IPS-18c (cell line): ENCODE results near the gene NPEPPS.

Experiments used
- H3K4me3 ChIP-seq: 2 replicates; pipeline ENCODE4 v1.7.0; 2013; ENCODE audit warnings: low read depth, mild to moderate bottlenecking, low read length, moderate library complexity; ENCODE audit not compliant: insufficient read depth
- H3K9me3 ChIP-seq: one replicate; pipeline ENCODE4 v1.6.1; 2013; ENCODE audit warnings: mild to moderate bottlenecking, low read length, moderate library complexity; ENCODE audit not compliant: control insufficient read depth, insufficient read depth

Gene NPEPPS

DNA sequence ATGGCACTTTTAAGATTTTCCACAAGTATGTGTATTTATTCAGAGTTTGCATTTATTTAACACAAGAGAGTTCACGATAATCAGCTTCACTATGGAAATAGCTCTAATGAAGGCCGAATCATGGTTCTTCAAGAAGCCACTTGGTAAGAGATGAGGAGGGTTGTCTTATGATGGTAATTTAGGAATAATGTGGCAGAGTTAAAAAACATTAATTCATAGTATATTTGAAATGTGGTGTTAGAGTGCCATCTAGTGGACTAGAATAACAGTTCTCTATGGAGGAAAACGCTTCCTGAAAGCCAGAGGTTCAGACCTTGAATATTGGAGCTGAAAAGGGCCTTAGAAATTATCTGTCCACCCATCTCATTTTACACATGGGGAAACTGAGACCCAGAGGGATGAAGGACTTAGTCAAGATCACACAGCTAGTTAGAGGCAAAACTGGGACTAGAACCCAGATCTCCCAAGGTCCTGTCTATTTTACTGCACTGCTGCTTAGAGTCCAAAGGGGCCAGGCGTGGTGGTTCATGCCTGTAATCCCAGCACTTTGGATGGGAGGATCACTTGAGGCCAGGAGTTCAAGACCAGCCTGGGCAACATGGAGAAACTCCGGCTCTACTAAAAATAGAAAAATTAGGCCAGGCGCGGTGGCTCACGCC lies 85.0 kb downstream of the NPEPPS start:
- Histone ChIP-seq H3K4me3 (no peak overlapping the region), H3K9me3 (no peaks in the 10 kb centered on the region)

DNA sequence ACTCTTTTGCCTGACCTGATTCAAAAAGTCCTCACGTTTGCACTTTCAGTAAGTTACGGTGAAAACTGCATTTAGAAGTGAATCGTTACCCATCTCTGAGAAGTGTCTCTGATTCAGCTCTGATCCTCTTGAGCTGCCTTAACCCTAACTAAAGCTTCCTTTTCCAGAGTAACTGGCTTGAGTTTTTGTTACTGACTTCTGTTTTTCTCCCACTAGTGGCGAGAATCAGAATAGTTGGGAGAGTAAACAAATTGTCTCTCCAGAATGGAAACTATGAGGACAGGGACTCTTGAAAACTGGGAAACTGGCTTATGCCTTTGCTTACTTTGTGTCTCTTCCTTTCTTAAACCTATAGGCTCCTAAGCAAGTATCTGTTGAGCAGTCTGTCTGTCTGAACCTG lies 87.5 kb downstream of the NPEPPS start:
- no peak overlapping the region for H3K4me3 ChIP-seq
- no peaks in the 10 kb centered on the region for H3K9me3 ChIP-seq

DNA sequence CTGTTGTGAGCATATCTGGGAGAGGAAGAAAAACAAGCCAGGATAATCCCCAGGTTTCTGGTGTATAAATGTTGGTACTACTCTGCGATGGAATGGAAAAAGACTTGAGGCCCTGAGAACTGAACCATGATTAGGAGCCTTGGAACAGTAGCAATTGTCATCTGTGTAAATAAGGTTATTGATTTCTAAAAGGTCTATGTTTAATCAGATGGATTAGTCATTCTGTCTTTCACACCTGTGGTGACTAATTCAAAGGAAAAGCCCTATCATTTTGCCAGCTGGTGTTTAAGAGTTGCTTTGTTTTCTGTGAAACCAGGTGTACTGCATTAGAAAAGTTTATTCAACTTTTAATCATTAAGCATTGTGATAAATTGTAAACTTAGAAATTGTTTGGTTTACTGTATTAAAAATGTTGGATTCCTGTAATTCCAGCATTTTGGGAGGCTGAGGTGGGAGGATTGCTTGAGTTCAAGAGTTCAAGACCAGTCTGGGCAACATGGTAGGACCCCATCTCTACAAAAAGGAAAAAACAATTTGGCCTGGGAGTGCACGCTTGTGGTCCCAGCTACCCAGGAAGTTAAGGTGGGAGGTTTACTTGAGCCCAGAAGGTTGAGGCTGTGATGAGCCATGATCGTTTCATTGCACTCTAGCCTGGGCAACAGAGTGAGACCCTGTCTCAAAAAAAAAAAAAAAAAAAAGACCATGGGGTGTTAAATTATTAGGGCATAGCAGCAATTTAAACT lies 89.8 kb downstream of the NPEPPS start:
- Histone ChIP-seq H3K9me3 (no peaks in the 10 kb centered on the region), H3K4me3 (no peak overlapping the region)

DNA sequence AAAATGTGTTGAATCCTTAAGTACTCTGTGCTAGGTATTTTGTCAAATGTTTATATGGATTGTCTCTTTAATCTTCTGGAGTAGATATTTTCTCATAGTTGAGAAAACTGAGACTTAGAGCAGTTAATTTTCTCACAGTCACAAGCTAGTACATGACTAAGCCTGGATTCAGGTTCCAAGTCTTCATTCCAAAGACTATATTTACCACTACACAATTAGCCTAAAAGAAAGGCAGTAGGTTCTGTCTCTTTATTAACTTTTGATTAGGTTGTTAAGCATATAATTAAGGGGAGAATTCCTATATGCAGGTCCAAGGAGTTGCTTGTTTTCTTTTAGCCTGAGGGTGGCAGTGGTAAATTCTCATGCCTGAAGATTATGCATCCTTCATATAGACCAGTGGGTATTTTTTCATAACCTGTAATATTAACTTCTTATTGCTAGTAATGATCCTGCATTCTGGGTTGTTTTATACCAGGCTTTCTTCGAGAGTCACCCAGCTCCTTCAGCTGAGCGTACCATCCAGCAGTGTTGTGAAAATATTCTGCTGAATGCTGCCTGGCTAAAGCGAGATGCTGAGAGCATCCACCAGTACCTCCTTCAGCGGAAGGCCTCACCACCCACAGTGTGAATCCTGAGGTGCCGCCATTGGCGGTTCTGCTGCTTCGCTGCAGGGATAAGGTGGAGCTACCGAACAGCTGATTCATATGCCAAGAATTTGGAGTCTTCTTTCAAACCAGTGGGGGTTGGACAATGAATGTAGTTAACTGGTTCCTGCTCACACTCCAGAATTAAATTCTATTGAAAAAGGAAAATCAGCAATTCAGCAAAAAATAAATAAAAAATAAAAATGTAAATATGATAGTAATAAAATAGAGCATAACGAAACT lies 90.6 kb downstream of the NPEPPS start:
- H3K4me3 ChIP-seq: no peak overlapping the region

DNA sequence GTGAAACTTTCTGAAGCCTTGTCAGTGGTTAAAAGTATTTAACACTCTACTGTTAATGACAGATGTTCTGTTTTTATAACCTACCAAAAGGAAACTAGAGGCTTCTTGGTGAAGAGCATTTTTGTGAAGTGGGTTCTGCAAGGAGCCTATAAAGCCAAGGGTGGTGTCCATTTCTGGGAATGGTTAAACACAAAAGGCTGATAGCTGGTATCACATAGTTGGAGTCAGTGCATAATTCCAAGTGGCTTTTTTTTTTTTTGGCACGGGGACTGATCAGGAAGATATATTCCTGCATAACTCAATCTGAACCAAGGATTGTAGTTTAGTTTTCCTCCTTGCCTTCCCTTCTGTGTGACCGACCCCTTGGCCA lies 91.3 kb downstream of the NPEPPS start:
- Histone ChIP-seq H3K4me3 (no peak overlapping the region), H3K9me3 (no peaks in the 10 kb centered on the region)

More for the DNA sequence above, 90.6 kb downstream of the NPEPPS start:
- H3K9me3 ChIP-seq: no peaks in the 10 kb centered on the region

DNA sequence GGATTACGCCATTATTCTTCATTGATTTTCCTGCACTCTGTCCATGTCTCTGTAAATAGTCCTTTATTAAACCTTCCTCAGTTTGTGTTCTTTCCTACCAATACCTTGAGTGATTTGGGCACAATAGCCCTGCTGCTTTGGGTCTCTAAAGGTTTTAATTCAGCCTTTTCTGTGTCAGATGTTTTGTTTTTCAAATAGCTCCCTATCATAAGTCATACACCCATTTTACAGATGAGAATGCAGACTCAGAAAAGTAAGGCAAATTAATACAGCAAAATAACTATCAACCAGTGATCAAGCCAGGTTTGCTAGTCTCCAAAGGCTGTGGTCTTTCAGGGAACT lies 93.8 kb downstream of the NPEPPS start:
- Histone ChIP-seq H3K4me3 (no peak overlapping the region), H3K9me3 (no peaks in the 10 kb centered on the region)

DNA sequence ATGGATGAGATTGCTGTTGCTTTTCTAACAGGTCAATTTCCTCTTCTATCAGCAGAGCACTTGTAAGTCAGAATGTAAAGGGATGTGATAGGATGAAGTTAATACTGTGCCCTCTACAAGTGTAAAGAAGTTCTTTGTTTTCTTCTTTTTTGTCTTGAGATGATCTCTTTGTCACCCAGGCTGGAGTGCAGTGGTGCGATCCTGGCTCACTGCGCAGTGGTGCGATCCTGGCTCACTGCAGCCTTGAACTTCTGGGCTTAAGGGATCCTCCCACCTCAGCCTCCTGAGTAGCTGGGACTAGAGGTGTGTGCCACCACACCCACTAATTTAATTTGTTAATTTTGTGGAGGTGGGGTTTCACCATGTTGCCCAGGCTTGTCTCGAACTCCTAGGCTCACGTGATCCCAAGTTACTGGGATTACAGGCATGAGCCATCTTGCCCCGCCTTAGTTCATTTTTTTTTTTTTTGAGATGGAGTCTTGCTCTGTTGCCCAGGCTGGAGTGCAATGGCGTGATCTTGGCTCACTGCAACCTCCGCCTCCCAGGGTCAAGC lies 97.2 kb downstream of the NPEPPS start:
- Histone ChIP-seq H3K4me3 (no peak overlapping the region), H3K9me3 (no peaks in the 10 kb centered on the region)

DNA sequence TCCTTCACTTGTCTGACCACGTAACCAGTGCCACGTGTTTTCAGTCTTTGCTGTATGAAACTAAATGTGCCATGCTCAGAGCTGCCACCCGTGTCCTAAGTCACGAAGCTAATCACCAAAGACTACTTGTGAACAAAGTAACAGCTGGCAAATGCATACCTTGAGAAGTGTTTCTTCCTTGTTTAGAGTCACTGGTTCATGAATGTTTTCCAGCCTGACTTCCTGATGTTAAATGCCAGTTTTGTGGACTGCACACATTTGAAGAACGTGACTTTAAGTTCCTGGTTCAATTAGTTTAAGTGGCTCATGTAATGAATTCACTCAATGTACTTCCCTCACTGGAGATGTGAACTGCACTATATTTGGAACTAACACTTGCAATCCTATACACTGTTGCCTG lies 98.9 kb downstream of the NPEPPS start:
- no peaks in the 10 kb centered on the region for H3K9me3 ChIP-seq
- no peak overlapping the region for H3K4me3 ChIP-seq

DNA sequence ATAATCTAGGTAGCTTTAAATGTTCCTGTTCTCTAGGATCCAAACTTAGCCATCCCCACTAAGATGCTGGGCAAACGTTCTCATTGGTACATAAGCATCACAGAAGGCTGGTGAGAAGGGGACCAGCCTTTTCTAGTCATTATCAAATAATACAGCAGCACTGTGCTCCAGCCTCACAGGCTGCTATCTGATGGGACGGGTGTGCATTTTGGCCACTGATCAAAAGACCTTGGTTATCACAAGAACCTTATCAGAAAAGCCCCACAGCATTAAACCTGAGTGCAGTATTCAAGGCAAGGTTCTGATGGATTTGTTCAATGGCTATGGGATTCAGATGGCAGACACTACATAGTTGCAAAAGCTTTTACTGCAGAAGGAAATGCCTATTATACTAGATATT lies 99.7 kb downstream of the NPEPPS start:
- H3K4me3 ChIP-seq: no peak overlapping the region
- H3K9me3 ChIP-seq: no peaks in the 10 kb centered on the region

DNA sequence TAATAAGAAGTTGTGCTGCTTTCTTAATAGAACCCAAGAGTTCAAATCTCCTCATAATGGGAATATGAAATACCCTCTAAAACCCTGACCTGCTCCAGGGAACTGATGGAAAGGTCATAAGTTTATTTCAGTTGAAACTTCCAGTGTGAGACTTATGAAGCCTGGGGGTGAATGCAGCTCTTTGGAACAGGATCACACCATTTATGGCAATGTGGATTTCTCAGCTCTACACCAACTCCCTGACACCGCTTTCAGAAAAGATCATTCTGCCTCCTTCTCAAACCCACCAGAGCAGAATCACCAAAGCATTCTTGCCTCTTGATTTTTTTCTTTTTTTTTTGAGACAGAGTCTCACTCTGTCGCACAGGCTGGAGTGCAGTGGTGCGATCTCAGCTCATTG lies 102.1 kb downstream of the NPEPPS start:
- Histone ChIP-seq H3K9me3 (no peaks in the 10 kb centered on the region), H3K4me3 (no peak overlapping the region)

DNA sequence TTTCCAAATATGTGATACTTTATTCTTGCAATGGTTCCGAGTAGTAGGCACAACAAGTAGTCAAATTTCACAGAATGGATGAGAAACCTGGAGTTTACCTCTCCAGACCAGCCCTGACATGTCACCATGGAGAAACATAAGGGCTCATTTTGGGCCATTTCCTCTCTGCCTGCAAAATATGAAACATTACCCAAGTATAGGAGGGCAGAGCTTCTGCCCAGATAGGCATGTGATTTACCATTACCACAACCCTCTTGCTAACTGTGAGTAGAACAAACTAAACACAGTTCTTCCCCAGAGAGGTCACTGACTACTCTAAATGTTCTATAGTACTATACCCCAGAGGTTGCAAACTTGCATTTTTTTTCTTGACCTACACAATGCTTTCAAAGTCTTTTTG lies 103.1 kb downstream of the NPEPPS start:
- Histone ChIP-seq H3K4me3 (no peak overlapping the region), H3K9me3 (no peaks in the 10 kb centered on the region)

DNA sequence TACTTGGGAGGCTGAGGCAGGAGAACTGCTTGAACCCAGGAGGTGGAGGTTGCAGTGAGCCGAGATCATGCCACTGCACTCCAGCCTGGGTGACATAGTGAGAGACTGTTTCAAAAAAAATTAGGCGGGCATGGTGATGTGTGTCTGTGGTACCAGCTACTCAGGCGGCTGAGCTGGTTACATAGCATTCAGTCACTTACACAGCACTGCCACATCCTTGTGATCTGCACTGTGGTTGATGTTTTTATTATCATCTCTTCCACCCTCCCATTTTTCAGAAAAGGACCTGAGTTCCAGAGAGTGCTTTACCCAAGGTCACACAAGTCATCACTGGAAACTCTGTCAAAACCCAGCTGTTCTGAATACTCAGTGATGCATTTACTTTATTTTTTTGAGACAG lies 104.0 kb downstream of the NPEPPS start:
- Histone ChIP-seq H3K9me3 (no peaks in the 10 kb centered on the region), H3K4me3 (no peak overlapping the region)

DNA sequence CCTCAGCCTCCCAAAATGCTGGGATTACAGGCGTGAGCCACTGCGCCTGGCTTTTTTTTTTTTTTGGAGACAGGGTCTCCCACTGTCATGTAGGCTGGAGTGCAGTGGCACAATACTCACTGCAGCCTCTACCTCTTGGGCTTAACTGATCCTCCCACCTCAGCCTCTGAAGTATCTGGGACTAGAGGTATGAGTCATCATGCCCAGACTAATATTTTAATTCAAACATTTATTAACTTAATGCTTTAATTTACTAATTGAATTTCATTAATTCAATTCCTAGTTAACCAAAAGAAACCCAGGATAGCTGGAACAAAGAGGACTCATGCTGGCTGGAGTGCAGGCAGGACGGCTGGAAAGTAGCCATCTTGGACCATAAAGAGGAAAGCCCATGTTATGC lies 104.8 kb downstream of the NPEPPS start:
- no peaks in the 10 kb centered on the region for H3K9me3 ChIP-seq
- no peak overlapping the region for H3K4me3 ChIP-seq

DNA sequence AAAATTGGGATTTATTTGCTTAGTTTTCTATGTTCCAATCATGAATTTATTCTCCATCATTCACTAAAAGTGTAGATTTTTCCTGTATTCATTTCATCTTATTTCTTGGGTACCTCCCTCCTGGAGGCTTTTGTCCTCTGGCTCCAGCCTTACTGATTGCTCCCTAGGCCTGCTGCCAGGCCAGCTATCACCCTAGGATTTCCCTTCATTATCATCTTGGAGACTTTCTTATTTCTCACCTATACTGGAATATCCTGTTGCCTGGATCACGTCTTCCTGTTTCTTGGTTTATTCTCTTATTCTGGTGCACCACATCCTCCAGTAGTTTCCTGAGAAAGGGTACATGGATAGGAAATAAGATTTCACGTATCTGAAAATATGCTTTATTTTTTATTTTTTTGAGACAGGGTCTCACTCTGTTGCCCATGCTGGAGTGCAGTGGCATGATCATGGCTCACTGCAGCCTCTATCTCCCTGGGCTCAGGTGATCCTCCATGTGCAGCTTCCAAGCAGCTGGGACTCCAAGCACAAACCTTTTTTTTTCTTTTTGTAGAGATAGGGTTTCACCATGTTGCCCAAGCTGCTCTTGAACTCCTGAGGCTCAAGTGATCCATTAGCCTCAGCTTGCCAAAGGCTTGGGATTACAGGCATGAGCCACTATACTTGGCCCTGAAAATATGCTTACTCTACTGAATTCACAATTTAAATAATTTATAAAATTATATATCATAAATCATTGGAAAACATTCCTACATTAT lies 105.5 kb downstream of the NPEPPS start:
- H3K9me3 ChIP-seq: no peaks in the 10 kb centered on the region
- H3K4me3 ChIP-seq: no peak overlapping the region

DNA sequence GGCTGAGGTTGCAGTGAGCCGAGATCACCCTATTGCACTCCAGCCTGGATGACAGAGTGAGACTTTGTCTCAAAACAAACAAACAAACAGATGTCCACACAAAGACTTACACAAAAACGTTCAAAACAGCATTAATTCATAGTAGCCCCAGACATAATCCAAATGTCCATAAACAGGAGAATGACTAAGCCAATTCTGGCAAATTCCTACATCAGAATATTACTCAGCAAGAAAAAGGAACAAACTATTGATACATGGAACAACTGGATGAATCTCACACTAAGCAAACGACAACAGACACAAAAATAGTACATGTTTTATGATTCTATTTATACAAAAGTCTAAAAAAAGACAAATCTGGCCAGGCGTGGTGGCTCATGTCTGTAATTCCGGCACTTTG lies 108.0 kb downstream of the NPEPPS start:
- no peaks in the 10 kb centered on the region for H3K9me3 ChIP-seq
- H3K4me3 ChIP-seq: no peak overlapping the region

DNA sequence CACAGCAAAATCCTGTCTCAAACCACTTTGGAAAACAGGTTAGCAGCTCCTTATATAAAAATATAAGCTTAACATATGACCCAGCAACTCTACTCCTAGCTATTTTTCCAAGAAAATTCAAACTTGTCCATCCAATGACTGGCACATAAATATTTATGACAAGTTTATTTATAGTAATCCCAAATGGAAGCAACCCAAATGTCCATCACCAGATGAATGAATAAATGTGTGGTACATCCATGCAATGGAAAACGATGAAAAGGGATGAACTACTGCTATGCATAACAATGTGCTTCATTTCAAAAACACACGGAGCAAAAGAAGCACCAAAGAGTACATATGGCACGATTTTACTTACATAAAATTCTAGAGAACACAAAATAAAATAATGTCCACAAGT lies 109.2 kb downstream of the NPEPPS start:
- Histone ChIP-seq H3K4me3 (no peak overlapping the region), H3K9me3 (no peaks in the 10 kb centered on the region)

DNA sequence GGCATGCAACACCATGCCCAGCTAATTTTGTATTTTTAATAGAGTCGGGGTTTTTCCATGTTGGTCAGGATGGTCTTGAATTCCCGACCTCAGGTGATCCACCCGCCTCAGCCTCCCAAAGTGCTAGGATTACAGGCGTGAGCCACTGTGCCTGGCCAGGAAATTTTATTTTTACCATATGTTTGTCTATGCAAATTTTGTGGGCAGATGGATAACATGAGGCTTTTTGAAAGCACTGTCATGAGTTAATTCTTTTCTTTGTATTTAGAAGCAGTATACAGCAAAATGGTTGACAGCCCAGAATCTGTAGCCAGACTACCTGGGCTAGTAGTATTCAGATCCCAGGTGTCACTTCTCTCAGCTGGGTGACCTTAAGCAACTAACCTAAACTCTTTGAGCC lies 110.3 kb downstream of the NPEPPS start:
- Histone ChIP-seq H3K4me3 (no peak overlapping the region), H3K9me3 (no peaks in the 10 kb centered on the region)
